A172 (cell line): ENCODE measurements around the gene TTBK2. TPM values are rescaled to one million over a fixed set of nuclear protein-coding genes. Genes with fewer than 3 reads are reported as not detected.

Source experiments
- DNase-seq: peaks from one replicate; pipeline ENCODE4 v3.0.0-alpha.2; 2015; ENCODE audit warnings: low spot score
- total RNA-seq: library from RNA; depleted of rRNA; stranded (reverse); fragments of >200 nt; shearing (Covaris generic); gene quantifications from 2 replicates; pipeline ENCODE4 v1.2.3, GENCODE V29; 2014

TTBK2 gene
- total RNA-seq, 1 experiment from 2014 or later: 17.0 TPM

- DNase-seq: no peak
These were observed 191.6 kb downstream of the TTBK2 start for GRCh38 chr15:42728972-42729371.

- no peak for DNase-seq
These were observed 192.0 kb downstream of the TTBK2 start for GRCh38 chr15:42728560-42728959.

- DNase-seq: no peak
These were observed 192.7 kb downstream of the TTBK2 start for GRCh38 chr15:42727750-42728381.

DNA sequence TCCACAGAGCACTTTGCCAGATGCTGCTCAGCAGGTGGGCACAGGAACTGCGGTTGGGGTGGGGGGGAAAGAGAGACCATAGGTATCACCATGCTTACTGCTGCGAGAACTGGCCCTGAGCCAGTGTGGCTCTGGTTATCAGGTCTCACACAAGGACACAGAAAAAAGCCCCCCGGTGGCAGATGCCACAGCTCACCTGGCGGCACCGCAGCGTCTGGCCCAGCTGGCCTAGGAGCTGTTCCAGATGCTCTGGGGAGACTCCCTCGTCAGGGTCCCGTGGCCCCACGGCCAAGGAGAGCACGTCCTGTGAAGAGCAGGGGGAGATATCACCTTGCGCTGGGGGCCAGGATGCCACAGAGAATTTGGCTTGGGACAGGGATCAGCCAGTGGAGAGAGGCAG is 194.5 kb downstream of the TTBK2 start:
- no peak for DNase-seq

DNA sequence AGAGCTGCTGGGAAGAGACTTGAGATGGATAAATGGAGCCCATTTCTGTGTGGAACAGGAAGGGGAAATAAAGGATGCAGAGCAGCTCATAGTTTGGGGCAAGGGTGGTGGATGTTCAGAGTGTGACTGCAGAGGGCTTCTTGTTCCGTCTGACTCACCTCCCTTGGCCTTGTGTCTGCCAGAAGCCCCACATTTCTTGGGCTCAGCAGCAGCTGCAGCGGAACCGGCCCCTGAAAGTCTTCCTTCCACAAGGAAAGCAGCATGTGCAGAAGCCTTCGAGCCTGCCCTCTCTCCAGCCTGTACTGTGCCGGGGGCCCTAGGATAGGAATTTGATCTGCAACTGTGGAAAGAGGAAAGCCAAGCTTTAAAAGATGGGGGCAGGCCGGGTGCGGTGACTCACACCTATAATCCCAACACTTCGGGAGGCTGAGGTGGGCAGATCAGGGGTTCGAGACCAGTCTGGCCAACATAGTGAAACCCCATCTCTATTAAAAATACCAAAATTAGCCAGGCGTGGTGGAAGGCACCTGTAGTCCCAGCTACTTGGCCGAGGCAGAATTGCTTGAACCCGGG is 195.2 kb downstream of the TTBK2 start:
- no peak for DNase-seq

DNA sequence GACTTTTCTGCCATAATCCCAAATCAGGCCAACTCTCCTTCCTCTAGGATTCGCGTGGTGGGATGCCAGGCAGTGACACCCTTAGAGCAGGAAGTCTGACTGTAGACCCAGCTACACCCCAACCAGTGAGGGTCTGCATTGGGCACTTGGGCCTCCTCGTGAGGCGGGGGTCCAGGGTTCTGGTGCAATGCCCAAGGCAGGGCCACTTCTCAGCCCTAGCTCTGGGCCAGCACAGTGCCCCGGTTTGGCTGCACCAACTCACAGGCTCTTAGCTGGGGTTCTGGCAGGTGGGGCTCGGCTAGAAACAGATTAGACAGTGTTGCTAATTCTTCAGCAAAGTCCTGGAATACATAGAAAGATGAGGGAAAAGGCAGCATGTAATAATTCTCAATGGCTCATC is 196.3 kb downstream of the TTBK2 start:
- DNase-seq: no peak

DNA sequence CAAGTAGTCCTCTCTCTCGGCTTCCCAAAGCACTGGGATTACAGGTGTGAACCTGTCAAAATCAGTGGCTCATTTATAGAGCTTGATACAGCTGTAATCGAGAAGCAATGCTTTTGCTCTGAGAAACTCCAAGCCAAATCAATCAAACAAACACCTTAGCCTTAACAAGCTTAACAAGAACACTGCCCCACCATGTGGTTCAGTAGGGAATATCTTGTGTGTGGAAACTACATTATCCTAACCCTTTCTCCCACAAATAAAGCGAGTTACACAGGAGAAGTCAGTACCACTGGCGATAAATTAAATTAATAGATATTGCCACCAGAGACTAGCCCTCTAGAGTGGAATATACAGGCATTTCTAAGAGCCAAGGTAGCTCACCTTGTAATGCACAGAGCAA is 197.5 kb downstream of the TTBK2 start:
- DNase-seq: no peak

- no peak for DNase-seq
These were observed 198.7 kb downstream of the TTBK2 start for GRCh38 chr15:42721916-42722315.

- DNase-seq: no peak
These were observed 199.6 kb downstream of the TTBK2 start for GRCh38 chr15:42721016-42721415.

GRCh38 chr15:42720071-42720470 is 200.5 kb downstream of the TTBK2 start:
- no peak for DNase-seq

GRCh38 chr15:42719043-42719442 is 201.5 kb downstream of the TTBK2 start:
- no peak for DNase-seq

DNA sequence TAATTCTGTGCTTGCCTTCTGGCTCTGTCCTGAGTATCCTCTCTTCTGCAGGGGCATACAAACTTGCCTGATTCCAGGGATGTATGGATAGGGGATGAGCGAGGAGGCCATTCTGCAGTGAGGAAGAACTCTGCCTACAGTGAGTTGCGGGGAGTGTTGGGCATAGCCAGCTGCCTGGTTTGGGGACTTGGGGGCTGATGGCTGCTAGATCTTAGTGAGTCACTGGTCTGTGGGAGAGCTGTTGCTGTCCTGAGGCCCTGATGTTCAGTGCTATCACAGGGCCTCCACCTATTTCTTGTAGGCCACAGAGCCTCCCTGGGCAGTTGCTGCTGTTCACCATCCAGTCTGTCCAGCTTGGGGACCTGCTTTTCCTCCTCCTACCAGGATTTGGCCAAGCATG is 204.0 kb downstream of the TTBK2 start:
- no peak for DNase-seq

- no peak for DNase-seq
These were observed 204.5 kb downstream of the TTBK2 start for GRCh38 chr15:42716125-42716524.

- DNase-seq: no peak
These were observed 208.0 kb downstream of the TTBK2 start for GRCh38 chr15:42712584-42712983.

DNA sequence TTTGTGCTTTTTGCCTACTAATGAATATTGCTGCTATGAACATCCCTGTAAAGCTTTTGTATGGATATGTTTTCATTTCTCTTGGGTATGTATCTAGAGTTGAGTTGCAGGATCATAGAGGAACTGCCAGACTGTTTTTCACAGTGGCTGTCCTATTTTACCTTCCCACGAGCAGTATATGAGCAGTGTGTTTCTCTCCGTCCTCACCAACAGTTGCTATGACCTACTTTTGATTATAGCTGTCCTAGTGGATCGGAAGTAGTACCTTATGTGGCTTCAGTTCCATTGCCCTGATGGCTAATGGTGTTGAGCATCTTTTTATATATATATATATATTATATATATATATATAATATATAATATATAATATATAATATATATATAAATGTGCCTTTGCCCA is 208.8 kb downstream of the TTBK2 start:
- DNase-seq: no peak

GRCh38 chr15:42710662-42711061 is 209.9 kb downstream of the TTBK2 start:
- DNase-seq: no peak

DNA sequence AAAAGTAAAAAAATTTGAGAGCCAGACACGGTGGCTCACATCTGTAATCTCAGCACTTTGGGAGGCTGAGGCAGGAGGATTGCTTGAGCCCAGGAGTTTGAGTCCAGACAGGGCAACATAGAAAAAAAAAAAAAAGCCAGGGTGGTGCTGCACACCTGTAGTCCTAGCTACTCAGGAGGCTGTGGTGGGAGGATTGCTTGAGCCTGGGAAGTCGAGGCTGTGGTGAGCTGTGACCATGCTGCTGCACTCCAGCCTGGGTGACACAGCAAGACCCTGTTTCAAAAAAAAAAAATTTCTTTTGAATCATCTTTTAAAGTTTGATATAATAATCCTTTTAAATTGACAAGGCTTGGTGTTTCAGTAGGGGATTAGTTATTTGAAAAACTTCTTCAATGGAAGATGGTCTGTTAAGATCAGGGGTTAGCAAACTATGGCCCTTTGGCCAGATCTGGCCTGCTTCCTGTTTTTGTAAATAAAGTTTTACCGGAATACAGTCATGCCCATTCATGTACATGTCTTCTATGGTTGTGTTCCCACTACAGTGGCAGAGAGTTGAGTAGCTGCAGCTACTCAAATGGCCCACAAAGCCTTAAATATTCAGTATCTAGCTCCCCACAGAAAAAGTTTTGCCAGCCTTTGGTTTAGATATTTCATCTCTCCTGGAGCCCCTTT is 212.6 kb downstream of the TTBK2 start:
- DNase-seq: no peak

- no peak for DNase-seq
These were observed 213.5 kb downstream of the TTBK2 start for GRCh38 chr15:42707068-42707467.

GRCh38 chr15:42705336-42705735 is 215.2 kb downstream of the TTBK2 start:
- no peak for DNase-seq

DNA sequence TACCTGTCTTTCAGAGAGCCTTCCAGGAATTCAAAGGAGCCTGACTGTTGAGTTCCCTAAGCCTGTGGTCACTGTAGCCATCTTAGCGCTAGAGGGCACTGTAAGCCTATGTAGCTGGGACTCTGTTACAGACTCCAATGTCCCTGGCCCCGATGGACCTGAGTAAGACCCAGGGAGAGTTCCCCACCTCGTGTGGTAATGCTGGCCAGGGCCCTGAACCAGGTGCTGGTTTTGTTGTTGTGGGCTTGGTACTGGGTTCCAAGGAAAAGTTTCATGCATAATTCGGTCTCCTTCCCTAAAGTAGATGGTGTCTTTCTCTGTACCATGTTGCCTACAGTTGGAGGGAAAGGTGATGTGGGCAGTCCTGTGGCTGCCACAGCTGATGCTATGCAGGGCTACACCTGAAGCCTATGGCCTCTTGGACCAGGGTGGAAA is 216.1 kb downstream of the TTBK2 start:
- DNase-seq: peak; percentile 51

- no peak for DNase-seq
These were observed 224.0 kb downstream of the TTBK2 start for GRCh38 chr15:42696626-42697025.

GRCh38 chr15:42695527-42696071 is 225.0 kb downstream of the TTBK2 start:
- DNase-seq: no peak

DNA sequence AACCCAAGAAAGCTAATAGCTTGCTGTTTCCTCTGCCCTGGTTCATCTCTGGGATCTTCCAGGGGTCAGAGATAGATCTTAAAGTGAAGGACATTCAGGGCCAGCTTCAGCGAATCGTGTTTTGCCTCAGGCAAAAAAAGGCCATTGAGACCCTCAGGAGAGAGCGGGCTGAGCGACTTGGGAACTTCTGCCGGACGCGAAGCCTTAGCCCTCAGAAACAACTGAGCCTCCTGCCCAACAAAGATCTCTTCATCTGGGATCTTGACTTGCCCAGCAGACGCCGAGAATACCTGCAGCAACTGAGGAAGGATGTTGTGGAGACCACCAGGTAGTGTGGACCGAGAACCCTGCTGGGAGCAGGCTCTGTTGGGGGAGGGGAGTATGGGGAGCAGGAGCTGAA is 226.2 kb downstream of the TTBK2 start:
- no peak for DNase-seq
